GM21529 (cell line): ENCODE measurements around the gene CRADD.
"Not testable (repeated sequence)": the region's sequence is repeated elsewhere in the genome, so short reads cannot be mapped to it uniquely, and the experiment has no call there.

Experiments
- ATAC-seq: cut with Tn5 transposase; IDR thresholded peaks from one replicate; pipeline ENCODE4 v1.9.1; 2021; ENCODE audit not compliant: unreplicated experiment

The CRADD gene

GRCh38 chr12:93924367-93924766, 247.2 kb downstream of the CRADD start:
- no peak for ATAC-seq

- ATAC-seq, result no peak
Measured at GRCh38 chr12:93925585-93926205, 248.5 kb downstream of the CRADD start.

GRCh38 chr12:93926237-93926636, 249.1 kb downstream of the CRADD start:
- ATAC-seq, result no peak

- ATAC-seq, result not testable (repeated sequence)
Measured at GRCh38 chr12:93929081-93929480, 251.9 kb downstream of the CRADD start.

GRCh38 chr12:93937812-93938211, 260.6 kb downstream of the CRADD start:
- ATAC-seq, result no peak

GRCh38 chr12:93938317-93938716, 261.1 kb downstream of the CRADD start:
- ATAC-seq, result no peak

GRCh38 chr12:93938931-93939330, 261.8 kb downstream of the CRADD start:
- no peak for ATAC-seq

GRCh38 chr12:93939641-93940325, 262.6 kb downstream of the CRADD start:
- ATAC-seq, result no peak

- ATAC-seq, result no peak
Measured at GRCh38 chr12:93943780-93944179, 266.6 kb downstream of the CRADD start.

- no peak for ATAC-seq
Measured at GRCh38 chr12:93944201-93944600, 267.0 kb downstream of the CRADD start.
